ENCODE data around the gene SCARB1.

Gene SCARB1

DNA sequence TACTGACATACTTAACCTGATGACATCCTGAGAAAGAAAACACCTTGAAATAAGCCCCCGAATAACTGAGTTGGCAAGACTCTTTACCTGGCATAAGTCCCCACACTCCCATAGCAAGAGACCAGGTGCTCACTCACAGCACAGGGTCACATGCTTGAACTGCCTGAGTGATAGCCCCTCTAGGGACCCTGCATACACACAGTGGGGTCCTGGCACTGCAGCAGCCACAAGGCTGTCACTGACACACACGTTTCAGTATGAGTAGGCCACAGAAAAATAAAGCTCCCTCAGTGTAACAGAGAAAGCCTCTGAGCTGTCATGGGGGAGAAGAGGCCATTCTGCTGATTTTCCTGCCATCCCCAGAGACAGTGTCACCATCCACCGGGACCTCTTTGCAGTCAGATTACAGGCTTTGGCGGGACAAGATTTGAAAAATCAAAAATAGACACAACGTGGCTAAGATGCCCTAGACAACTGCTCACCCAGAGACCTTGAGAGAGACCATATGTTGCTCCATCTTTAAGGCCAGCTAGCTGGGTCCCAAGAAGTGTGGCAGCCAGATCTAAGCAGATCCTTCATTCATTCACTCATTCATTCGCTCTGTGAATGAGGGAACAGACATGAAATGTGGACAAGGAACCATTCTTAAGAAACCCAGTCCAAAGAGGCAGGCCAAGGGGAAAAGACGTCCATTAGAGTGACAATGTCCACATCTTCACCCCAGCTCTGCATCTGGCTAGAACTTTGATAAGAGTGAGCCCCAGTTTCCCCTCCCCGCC is 1.6 kb downstream of the SCARB1 start:
- DNase-seq = no peak

GRCh38 chr12:124861492-124861891 is 2.2 kb downstream of the SCARB1 start:
- DNase-seq = no peak

DNA sequence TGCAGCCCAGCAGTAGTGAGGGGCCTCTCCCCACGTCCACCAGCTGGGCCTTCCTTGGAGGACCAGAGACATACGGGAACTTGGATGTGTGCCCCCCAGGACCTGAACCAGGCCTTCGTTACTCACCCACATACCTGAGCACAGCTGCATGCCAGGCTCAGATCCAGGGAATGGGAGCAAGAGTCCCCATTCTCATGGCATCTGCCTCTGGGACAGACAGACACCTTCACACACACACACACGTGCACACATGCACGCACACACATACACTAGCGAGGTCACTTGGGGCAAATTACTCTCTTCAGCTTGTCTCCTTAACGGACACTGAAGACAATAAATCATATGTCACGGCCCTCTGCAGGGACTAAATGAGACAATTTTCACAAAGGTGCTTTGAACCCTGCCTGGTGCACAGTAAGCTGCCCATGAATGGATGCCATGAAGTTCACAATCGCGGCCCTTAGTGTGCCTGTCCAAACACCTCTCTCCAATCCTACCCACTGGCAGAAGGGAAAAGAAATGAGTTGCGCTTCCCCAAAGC is 5.7 kb downstream of the SCARB1 start:
- no peak for DNase-seq

GRCh38 chr12:124856842-124857178 is 6.9 kb downstream of the SCARB1 start:
- no peak for DNase-seq

DNA sequence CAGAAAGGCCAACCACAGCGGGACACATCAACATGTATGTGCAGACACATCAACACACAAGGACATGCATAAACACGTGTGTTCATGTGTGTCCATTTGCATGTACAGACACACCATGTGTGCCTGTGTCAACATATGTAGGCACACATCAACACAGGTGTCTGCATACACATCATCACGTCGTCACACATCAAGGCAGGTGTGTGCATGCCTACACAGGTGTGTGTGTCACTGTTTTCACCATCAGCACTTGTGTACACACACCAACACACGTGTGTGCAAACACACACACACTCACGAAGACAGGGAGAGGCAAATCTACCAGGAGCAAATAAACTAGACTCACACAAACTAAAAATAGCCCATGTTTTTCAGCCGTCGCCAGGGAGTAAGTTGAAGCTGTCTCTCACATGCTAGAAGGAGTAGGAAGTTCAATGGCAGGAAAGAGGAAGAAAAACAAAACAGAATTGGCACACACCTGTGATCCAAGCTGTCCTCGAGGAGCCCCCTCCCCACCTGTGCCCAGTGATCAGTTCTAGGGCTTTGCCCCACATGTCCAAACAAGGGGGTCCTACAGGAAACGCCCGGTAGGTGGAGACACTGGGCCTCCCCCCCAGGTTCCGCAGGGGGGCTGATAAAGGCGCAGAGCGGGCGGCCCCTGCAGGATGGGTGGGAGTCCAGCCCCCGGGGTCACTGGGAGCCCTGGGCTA is 7.4 kb downstream of the SCARB1 start:
- DNase-seq = no peak

DNA sequence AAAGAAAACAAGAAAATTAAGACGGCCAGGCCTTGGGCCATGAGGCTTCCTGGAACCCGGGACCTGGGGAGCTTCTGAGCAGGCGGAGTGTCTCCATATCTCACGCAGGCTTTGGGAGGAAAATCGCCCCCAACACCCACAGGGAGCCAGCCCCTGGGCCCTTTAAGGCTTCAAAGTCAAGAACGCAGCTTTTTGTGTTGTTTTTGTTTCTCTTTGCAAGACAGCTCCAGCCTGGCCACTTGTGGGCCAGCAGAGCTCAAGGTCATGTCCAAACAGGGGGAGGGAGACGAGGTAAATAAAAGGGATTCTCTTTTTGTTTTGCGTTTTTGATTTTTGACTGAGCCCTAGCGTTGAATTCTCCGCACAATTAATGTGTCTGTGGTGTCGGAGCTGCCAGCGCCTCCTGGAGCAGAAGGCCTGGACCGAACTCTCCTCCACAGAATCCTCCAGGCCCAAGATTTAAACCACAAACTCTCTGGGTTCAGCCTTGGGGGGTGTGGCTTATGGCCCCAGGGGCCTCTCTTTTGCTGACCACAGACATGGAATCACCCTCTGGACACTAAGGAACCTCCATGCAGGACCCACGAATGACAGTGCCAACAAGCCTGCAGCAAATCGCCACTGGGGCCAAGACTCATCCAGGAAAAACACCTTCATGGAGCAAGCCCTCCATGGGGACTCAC is 8.2 kb downstream of the SCARB1 start:
- no peak for DNase-seq

GRCh38 chr12:124854637-124855184 is 9.0 kb downstream of the SCARB1 start:
- no peak for DNase-seq

DNA sequence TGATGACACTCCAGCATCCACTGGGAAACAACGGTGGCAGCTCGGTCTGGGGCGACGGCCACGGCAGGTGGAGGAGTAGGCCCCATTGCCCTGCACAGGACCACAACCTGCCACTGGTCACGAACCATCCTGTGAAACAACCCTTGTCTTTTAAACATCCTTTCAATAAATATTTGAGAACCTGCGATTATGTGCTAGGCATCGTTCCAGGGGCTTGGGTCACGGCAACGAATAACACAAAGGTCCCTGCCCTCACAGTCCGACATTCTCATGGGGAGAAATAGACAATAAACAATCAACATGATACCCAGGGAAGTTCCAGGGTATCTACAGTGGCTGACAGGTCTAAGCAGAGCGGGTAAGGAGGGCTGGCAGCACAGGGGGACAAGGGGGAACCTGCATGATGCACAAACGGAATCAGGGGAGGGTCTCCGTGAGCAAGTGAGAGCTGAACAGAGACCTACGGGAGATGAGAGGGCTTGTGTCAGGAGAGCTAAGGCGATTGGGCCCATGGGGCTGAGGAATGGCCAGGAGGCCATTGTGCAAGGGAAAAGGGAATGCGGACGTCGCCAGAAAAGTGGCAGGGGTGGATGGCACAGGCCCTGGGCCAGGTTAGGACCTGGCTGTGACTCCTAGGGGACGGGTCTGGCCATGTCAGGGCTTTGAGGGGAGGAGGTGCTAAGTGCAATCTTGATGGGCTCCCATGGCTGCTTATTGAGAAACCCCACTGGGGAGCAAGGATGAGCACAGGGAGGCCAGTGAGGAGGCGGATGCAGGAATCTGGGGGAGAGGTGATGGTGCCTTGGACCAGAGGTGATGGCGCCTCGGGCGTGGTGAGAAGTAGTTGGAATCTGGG is 9.7 kb downstream of the SCARB1 start:
- DNase-seq = no peak

- no peak for DNase-seq
Measured at GRCh38 chr12:124852911-124853427, 10.7 kb downstream of the SCARB1 start.

DNA sequence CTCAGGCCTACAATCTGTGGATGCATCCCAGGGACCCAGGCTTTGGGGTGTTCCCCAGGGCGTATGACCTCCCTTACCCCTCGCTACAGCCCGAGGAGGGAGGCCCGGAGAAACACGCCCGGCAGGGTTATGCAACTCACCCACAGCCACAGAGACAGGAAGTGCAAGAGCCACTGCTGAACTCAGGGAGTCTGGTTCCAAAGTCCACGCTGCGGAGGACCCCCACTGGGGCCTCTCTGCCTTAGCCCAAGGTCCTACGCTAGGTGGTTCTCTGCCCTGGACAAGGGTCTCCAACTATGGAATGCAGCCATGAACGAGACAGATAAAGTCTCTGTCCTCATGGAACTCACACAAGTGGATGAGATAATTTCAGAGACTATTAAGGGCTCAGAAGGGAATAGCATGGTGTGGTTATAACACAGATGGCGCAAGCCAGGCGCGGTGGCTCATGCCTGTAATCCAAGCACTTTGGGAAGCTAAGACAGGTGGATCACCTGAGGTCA is 11.3 kb downstream of the SCARB1 start:
- DNase-seq = no peak

DNA sequence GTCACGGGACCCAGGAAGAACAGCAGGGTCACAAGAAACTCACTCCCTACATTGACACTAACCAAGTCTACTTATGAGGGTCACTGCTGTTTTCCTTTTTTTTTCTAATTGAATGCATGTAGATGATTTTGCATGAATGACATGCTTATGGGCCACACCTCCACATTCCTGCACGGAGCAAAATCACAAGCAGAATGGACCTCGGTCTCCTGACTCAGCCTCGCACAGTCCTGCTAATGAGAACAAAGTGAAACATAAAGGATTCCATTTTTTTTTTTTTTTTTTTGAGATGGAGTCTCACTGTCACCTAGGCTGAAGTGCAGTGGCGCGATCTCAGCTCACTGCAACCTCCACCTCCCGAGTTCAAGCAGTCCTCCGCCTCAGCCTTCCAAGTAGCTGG is 12.3 kb downstream of the SCARB1 start:
- DNase-seq = no peak

- DNase-seq = no peak
Measured at GRCh38 chr12:124849382-124849781, 14.3 kb downstream of the SCARB1 start.

- DNase-seq = no peak
Measured at GRCh38 chr12:124848621-124849380, 14.9 kb downstream of the SCARB1 start.

- DNase-seq = no peak
Measured at GRCh38 chr12:124847113-124848074, 16.3 kb downstream of the SCARB1 start.

- DNase-seq = no peak
Measured at GRCh38 chr12:124844411-124845397, 19.0 kb downstream of the SCARB1 start.

DNA sequence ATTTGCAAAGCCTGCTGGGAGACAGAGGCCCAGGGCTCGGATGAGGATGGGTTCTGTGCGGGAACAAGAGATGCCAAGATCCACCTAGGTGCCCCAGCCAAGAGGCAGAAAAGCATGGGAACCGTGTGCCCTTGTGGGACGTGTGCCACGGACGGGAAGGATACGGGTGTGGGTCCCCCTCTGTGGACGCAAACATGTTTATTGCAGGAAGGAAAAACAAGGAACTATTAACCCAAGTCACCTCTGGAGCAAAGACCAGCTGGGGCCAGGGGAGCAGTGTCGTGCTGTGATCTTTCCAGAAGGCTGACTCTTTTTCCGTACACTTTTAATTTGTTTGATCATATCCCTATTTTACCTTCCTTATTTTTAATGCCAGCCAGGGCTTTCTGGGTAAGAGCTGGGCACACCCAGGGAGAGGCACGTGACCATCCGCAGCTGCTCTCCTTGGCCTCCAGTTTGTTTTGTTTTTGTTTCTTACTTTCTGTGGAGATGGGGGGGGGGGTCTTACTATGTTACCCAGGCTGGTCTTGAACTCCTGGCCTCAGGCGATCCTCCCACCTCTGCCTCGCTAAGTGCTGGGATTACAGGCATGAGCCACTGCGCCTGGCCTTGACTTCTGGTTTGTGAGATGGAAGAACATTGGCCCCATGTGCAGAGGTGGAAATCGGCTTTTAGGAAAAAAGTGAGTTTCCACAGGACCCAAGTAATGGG is 20.7 kb downstream of the SCARB1 start:
- no peak for DNase-seq

- no peak for DNase-seq
Measured at GRCh38 chr12:124842073-124842749, 21.5 kb downstream of the SCARB1 start.
